WTC11 (cell line): ENCODE data around the gene CSRNP3.

Experiments
- CREB1 ChIP-seq: sonication (generic); formaldehyde crosslinking; IDR thresholded peaks from 2 replicates; pipeline ENCODE4 v1.8.0; 2023; ENCODE audit warnings: mild to moderate bottlenecking, missing genetic modification reagents
- ETV6 ChIP-seq: sonication (generic); formaldehyde crosslinking; IDR thresholded peaks from 2 replicates; pipeline ENCODE4 v1.8.1; 2022; ENCODE audit warnings: mild to moderate bottlenecking, missing genetic modification reagents
- TEAD1 ChIP-seq: sonication (generic); formaldehyde crosslinking; IDR thresholded peaks from 2 replicates; pipeline ENCODE4 v1.8.0; 2022; ENCODE audit warnings: mild to moderate bottlenecking, missing genetic modification reagents
- USF2 ChIP-seq: sonication (generic); formaldehyde crosslinking; IDR thresholded peaks from 2 replicates; pipeline ENCODE4 v1.8.1; 2023; ENCODE audit warnings: mild to moderate bottlenecking, missing genetic modification reagents, moderate library complexity
- TF ChIP-seq, protein P1 (sequence below): fragments of 200-600 bp; IDR thresholded peaks from 2 replicates; pipeline ENCODE4 v1.8.0; 2022; ENCODE audit warnings: antibody characterized with exemption
- TF ChIP-seq, protein P2 (sequence below): sonication (generic); formaldehyde crosslinking; IDR thresholded peaks from 2 replicates; pipeline ENCODE4 v1.8.1; 2023; ENCODE audit warnings: mild to moderate bottlenecking, missing genetic modification reagents

DNA sequence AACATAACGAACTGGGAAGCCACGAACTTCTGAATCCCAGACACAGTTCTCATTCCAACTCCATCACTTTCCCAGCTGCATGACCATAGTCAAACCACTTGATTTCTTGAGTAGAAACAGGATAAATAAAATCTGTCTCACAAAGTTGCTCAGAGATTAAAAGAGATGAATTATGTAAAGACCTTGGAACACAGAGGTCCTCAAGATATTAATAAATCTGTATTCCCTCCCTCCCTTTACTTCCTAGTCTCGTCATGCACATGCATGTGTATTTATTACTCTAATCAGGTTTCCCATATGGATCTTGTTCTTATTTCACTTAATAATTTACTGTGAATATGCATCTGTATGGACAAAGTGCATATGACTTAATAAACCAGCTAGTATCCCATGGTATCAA is 21.1 kb upstream of the CSRNP3 start:
- TF ChIP-seq CREB1 (CRISPR knock-in tag) (no peak), USF2 (no peak), TEAD1 (CRISPR knock-in tag) (no peak), ETV6 (CRISPR knock-in tag) (no peak)
- TF ChIP-seq, protein P1, sequence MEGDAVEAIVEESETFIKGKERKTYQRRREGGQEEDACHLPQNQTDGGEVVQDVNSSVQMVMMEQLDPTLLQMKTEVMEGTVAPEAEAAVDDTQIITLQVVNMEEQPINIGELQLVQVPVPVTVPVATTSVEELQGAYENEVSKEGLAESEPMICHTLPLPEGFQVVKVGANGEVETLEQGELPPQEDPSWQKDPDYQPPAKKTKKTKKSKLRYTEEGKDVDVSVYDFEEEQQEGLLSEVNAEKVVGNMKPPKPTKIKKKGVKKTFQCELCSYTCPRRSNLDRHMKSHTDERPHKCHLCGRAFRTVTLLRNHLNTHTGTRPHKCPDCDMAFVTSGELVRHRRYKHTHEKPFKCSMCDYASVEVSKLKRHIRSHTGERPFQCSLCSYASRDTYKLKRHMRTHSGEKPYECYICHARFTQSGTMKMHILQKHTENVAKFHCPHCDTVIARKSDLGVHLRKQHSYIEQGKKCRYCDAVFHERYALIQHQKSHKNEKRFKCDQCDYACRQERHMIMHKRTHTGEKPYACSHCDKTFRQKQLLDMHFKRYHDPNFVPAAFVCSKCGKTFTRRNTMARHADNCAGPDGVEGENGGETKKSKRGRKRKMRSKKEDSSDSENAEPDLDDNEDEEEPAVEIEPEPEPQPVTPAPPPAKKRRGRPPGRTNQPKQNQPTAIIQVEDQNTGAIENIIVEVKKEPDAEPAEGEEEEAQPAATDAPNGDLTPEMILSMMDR, result no peak
- TF ChIP-seq, protein P2, sequence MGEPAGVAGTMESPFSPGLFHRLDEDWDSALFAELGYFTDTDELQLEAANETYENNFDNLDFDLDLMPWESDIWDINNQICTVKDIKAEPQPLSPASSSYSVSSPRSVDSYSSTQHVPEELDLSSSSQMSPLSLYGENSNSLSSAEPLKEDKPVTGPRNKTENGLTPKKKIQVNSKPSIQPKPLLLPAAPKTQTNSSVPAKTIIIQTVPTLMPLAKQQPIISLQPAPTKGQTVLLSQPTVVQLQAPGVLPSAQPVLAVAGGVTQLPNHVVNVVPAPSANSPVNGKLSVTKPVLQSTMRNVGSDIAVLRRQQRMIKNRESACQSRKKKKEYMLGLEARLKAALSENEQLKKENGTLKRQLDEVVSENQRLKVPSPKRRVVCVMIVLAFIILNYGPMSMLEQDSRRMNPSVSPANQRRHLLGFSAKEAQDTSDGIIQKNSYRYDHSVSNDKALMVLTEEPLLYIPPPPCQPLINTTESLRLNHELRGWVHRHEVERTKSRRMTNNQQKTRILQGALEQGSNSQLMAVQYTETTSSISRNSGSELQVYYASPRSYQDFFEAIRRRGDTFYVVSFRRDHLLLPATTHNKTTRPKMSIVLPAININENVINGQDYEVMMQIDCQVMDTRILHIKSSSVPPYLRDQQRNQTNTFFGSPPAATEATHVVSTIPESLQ (CRISPR knock-in tag), result no peak
